Fibroblast of lung (primary cell): ENCODE measurements around the gene CELF2.

Source experiments
- CTCF ChIP-seq, 2 donors: IDR thresholded peaks in 1 of 2; conservative IDR thresholded peaks in 1 of 2; 1 replicate in 1 of 2; 2 replicates in 1 of 2; pipeline ENCODE4 v1.5.1; 2011 to 2012; ENCODE audit warnings: low read length in 2 of 2, control low read depth in 1 of 2, inconsistent platforms in 1 of 2, low read depth in 1 of 2, mild to moderate bottlenecking in 1 of 2
- EZH2 ChIP-seq: IDR thresholded peaks from 2 replicates; pipeline ENCODE4 v1.5.1; 2012; ENCODE audit warnings: low read length, control low read depth, mild to moderate bottlenecking; ENCODE audit errors: missing control alignments

GRCh38 chr10:11087372-11087771 lies 69.7 kb downstream of the CELF2 start:
- TF ChIP-seq CTCF (conservative IDR thresholded peaks at IDR 0.05 in 1 of 2, IDR thresholded peaks at IDR 0.05 in 1 of 2; ENCODE audit: low read depth in 1 of 2, low read length in 2 of 2) (no peak), EZH2 (no peak)
